Measurements from ENCODE around the gene GALNT10. TPM values are rescaled to one million over a fixed set of nuclear protein-coding genes. Genes with fewer than 3 reads are reported as not detected.

The GALNT10 gene
- total RNA-seq, 1 donor from 2014 or later: 4.8 TPM

GRCh38 chr5:154271466-154271865, 80.9 kb downstream of the GALNT10 start:
- H3K27ac Mint-ChIP-seq (ENCODE audit: unreplicated experiment): no peak overlapping the region
- H3K27me3 Mint-ChIP-seq (ENCODE audit: unreplicated experiment): no peaks in the 10 kb centered on the region
- no peak for DNase-seq
- no peaks in the 10 kb centered on the region for H3K9me3 Mint-ChIP-seq (ENCODE audit: unreplicated experiment)
- no peak for TF ChIP-seq CTCF (IDR thresholded peaks at IDR 0.05; ENCODE audit: partially characterized antibody, unreplicated experiment)
- peaks cover 5% of the 10 kb centered on the region for H3K4me1 Mint-ChIP-seq (ENCODE audit: low read depth, unreplicated experiment)
- no peaks in the 10 kb centered on the region for H3K36me3 Mint-ChIP-seq (ENCODE audit: unreplicated experiment)
- H3K4me3 Mint-ChIP-seq (ENCODE audit: unreplicated experiment): no peak overlapping the region

- no peaks in the 10 kb centered on the region for H3K36me3 Mint-ChIP-seq (ENCODE audit: unreplicated experiment)
- H3K27ac Mint-ChIP-seq (ENCODE audit: unreplicated experiment): no peak overlapping the region
- H3K27me3 Mint-ChIP-seq (ENCODE audit: unreplicated experiment): no peaks in the 10 kb centered on the region
- no peak overlapping the region for H3K4me3 Mint-ChIP-seq (ENCODE audit: unreplicated experiment)
- H3K4me1 Mint-ChIP-seq (ENCODE audit: low read depth, unreplicated experiment): peaks cover 5% of the 10 kb centered on the region
- no peak for TF ChIP-seq CTCF (IDR thresholded peaks at IDR 0.05; ENCODE audit: partially characterized antibody, unreplicated experiment)
- no peaks in the 10 kb centered on the region for H3K9me3 Mint-ChIP-seq (ENCODE audit: unreplicated experiment)
- DNase-seq: no peak
These were observed 81.5 kb downstream of the GALNT10 start for GRCh38 chr5:154271936-154272514.

GRCh38 chr5:154273028-154273617, 82.6 kb downstream of the GALNT10 start:
- no peaks in the 10 kb centered on the region for H3K27me3 Mint-ChIP-seq (ENCODE audit: unreplicated experiment)
- no peaks in the 10 kb centered on the region for H3K36me3 Mint-ChIP-seq (ENCODE audit: unreplicated experiment)
- no peak for TF ChIP-seq CTCF (IDR thresholded peaks at IDR 0.05; ENCODE audit: partially characterized antibody, unreplicated experiment)
- H3K27ac Mint-ChIP-seq (ENCODE audit: unreplicated experiment): no peak overlapping the region
- H3K4me3 Mint-ChIP-seq (ENCODE audit: unreplicated experiment): no peak overlapping the region
- peaks cover 5% of the 10 kb centered on the region for H3K4me1 Mint-ChIP-seq (ENCODE audit: low read depth, unreplicated experiment)
- H3K9me3 Mint-ChIP-seq (ENCODE audit: unreplicated experiment): no peaks in the 10 kb centered on the region
- DNase-seq: no peak

GRCh38 chr5:154273963-154274827, 83.7 kb downstream of the GALNT10 start:
- DNase-seq: no peak
- Mint-ChIP-seq H3K4me3 (ENCODE audit: unreplicated experiment) (no peak overlapping the region), H3K36me3 (ENCODE audit: unreplicated experiment) (no peaks in the 10 kb centered on the region), H3K27me3 (ENCODE audit: unreplicated experiment) (no peaks in the 10 kb centered on the region), H3K27ac (ENCODE audit: unreplicated experiment) (no peak overlapping the region), H3K9me3 (ENCODE audit: unreplicated experiment) (no peaks in the 10 kb centered on the region), H3K4me1 (ENCODE audit: low read depth, unreplicated experiment) (peaks cover 5% of the 10 kb centered on the region)
- no peak for TF ChIP-seq CTCF (IDR thresholded peaks at IDR 0.05; ENCODE audit: partially characterized antibody, unreplicated experiment)

- no peak for DNase-seq
- H3K4me3 Mint-ChIP-seq (ENCODE audit: unreplicated experiment): no peak overlapping the region
- H3K4me1 Mint-ChIP-seq (ENCODE audit: low read depth, unreplicated experiment): peaks cover 5% of the 10 kb centered on the region
- H3K36me3 Mint-ChIP-seq (ENCODE audit: unreplicated experiment): no peaks in the 10 kb centered on the region
- H3K27ac Mint-ChIP-seq (ENCODE audit: unreplicated experiment): no peak overlapping the region
- no peak for TF ChIP-seq CTCF (IDR thresholded peaks at IDR 0.05; ENCODE audit: partially characterized antibody, unreplicated experiment)
- H3K9me3 Mint-ChIP-seq (ENCODE audit: unreplicated experiment): no peaks in the 10 kb centered on the region
- no peaks in the 10 kb centered on the region for H3K27me3 Mint-ChIP-seq (ENCODE audit: unreplicated experiment)
These were observed 84.3 kb downstream of the GALNT10 start for GRCh38 chr5:154274828-154275185.
